Peyer's patch (tissue), 4 donors: Measurements from ENCODE around the gene SMIM24. TPM values are rescaled to one million over a fixed set of nuclear protein-coding genes. Genes with fewer than 3 reads are reported as not detected.
A peak's percentile ranks its signal among the peaks of the same experiment; 100 is the strongest.
"Not testable (repeated sequence)": the region's sequence is repeated elsewhere in the genome, so short reads cannot be mapped to it uniquely, and the experiment has no call there.

ENCODE experiments used
- DNase-seq, 3 donors: peaks; one replicate each; pipeline ENCODE4 v3.0.0-alpha.2; 2017 to 2019
- H3K27ac ChIP-seq, 4 donors: fragments of 200-600 bp; sonication (generic); one replicate each; pipeline ENCODE4 v1.5.1; 2016 to 2019
- H3K27me3 ChIP-seq, 2 donors: fragments of 200-600 bp; sonication (generic); one replicate each; pipeline ENCODE4 v1.5.1; 2019
- H3K36me3 ChIP-seq, 3 donors: fragments of 200-600 bp; sonication (generic); one replicate each; pipeline ENCODE4 v1.5.1; 2016 to 2019
- H3K4me1 ChIP-seq, 4 donors: fragments of 200-600 bp; sonication (generic); one replicate each; pipeline ENCODE4 v1.5.1; 2016 to 2019
- H3K4me3 ChIP-seq, 4 donors: fragments of 200-600 bp; sonication (generic); 1 replicate in 3 of 4; 2 replicates in 1 of 4; pipeline ENCODE4 v1.5.1; 2016 to 2019; ENCODE audit warnings: mild to moderate bottlenecking in 1 of 4
- H3K9me3 ChIP-seq, 4 donors: fragments of 200-600 bp; sonication (generic); one replicate each; pipeline ENCODE4 v1.5.1; 2016 to 2019; ENCODE audit warnings: mild to moderate bottlenecking in 1 of 4
- POLR2A ChIP-seq, 2 donors: fragments of 450-650 bp; IDR thresholded peaks; one replicate each; pipeline ENCODE4 v1.5.1; 2017; ENCODE audit warnings: antibody characterized with exemption in 2 of 2, mild to moderate bottlenecking in 2 of 2, moderate library complexity in 2 of 2
- total RNA-seq, 4 donors: library from RNA; depleted of rRNA; stranded (reverse); fragments of >200 nt; gene quantifications; one replicate each; pipeline ENCODE4 v1.1.0, GENCODE V29; 2016
- TF ChIP-seq, protein P1 (sequence below), 6 experiments: fragments of 450-650 bp in 4 of 6; fragments of 200-600 bp in 2 of 6; sonication (generic) in 1 of 6; IDR thresholded peaks; one replicate each; pipeline ENCODE4 v1.5.1; 2017 to 2019; ENCODE audit warnings: antibody characterized with exemption in 6 of 6, mild to moderate bottlenecking in 3 of 6, moderate library complexity in 1 of 6

The SMIM24 gene
- total RNA-seq, 4 donors from 2014 or later = 75.9 to 1,153 (median 771) TPM

DNA sequence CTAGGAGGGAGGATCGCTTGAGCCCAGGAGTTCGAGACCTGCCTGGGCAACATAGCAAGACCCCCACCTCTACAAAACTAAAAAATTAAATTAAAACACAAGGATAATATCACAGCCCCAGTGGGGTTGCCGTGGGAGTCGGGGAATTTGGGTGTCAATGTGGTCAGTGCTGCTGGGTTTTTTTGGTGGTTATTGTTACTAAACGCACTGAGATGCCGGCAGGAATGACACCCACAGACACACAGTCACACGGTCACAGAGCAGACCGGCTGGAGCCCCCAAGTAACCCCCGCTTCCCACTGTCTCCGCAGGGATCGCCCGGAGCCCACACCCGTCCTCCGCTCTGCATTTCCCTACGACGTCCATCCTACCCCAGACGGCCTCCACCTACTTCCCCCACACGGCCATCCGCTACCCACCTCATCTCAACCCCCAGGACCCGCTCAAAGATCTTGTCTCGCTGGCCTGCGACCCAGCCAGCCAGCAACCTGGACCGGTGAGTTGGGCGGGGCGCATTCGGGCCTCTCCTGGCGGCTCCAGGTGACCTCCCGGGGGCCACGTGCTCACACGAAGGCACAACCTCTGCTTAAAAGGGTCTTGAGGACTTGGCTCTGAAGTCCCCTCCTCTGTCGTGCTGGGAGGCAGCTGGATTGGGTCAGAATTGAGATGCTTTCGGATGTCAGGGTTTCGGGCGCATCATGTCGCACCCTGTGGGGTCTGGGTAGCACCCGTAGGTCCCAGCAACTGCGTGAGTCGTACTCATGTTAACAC is 28.0 kb downstream of the SMIM24 start:
- H3K36me3 ChIP-seq = peaks cover 0 to 76% (median 0%) of the 10 kb centered on the region in 3 donors
- TF ChIP-seq POLR2A (IDR thresholded peaks at IDR 0.05) = no peak
- TF ChIP-seq, protein P1, sequence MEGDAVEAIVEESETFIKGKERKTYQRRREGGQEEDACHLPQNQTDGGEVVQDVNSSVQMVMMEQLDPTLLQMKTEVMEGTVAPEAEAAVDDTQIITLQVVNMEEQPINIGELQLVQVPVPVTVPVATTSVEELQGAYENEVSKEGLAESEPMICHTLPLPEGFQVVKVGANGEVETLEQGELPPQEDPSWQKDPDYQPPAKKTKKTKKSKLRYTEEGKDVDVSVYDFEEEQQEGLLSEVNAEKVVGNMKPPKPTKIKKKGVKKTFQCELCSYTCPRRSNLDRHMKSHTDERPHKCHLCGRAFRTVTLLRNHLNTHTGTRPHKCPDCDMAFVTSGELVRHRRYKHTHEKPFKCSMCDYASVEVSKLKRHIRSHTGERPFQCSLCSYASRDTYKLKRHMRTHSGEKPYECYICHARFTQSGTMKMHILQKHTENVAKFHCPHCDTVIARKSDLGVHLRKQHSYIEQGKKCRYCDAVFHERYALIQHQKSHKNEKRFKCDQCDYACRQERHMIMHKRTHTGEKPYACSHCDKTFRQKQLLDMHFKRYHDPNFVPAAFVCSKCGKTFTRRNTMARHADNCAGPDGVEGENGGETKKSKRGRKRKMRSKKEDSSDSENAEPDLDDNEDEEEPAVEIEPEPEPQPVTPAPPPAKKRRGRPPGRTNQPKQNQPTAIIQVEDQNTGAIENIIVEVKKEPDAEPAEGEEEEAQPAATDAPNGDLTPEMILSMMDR (IDR thresholded peaks at IDR 0.05) = no peak
- H3K9me3 ChIP-seq = no peaks in the 10 kb centered on the region
- DNase-seq = no peak
- peaks cover 0 to 11% (median 0%) of the 10 kb centered on the region in 4 donors for H3K4me1 ChIP-seq
- no peaks in the 10 kb centered on the region for H3K27me3 ChIP-seq
- no peak overlapping the region for H3K4me3 ChIP-seq
- H3K27ac ChIP-seq = peak overlapping the region in 1 of 4 donors; percentile 26

DNA sequence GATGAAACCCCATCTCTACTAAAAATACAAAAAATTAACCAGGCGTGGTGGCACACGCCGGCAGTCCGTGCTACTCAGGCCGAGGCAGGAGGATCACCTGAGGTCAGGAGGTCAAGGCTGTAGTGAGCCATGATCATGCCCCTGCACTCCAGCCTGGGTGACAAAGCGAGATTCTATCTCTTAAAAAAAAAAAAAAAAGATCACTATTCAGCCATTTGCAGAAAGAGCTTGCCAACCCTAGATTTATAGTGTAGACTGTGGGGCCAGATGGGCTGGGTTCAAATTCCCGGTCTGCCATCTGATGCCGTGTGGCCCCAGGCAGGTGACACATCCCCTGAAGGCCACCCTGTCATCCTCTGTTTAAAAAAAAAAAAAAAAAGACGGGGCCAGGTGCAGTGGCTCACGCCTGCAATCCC is 28.9 kb downstream of the SMIM24 start:
- no peak for TF ChIP-seq POLR2A (IDR thresholded peaks at IDR 0.05)
- TF ChIP-seq, protein P1 (IDR thresholded peaks at IDR 0.05) = no peak
- Histone ChIP-seq H3K9me3 (no peaks in the 10 kb centered on the region), H3K4me1 (peaks cover 0 to 2% (median 0%) of the 10 kb centered on the region in 4 donors), H3K27ac (peak overlapping the region in 3 of 4 donors; percentile 27 to 84 (median 59)), H3K36me3 (peaks cover 0 to 69% (median 0%) of the 10 kb centered on the region in 3 donors), H3K4me3 (no peak overlapping the region), H3K27me3 (no peaks in the 10 kb centered on the region)
- no peak for DNase-seq

DNA sequence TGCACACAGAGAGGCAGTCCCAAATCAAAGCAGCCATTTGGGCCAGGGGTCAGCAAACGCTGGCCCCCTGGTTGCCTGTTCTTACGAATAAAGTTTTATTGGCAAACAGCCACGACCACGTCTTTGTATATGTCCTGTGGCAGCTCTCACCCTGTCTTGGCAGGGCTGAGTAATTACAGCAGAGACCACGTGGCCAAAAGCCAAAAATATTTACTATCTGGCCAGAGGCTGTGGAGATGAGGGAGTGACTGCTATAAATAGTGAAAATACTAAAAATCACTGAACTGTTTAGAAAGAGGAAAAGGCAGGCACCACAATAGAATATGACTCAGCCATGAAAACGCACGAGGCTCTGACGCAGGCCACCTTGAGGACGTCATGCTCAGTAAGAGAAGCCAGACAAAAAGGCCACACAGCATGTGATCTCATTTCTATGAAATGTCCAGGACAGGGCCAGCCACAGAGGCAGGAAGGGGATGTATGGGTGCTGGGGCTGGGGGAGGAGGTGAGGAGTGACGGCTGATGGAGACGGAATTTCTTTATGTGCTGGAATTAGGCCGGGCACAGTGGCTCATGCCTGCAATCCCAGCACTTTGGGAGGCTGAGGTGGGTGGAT is 29.4 kb downstream of the SMIM24 start:
- H3K27me3 ChIP-seq = no peaks in the 10 kb centered on the region
- H3K4me3 ChIP-seq = no peak overlapping the region
- peak overlapping the region in 3 of 4 donors; percentile 27 to 84 (median 59) for H3K27ac ChIP-seq
- TF ChIP-seq, protein P1 (IDR thresholded peaks at IDR 0.05) = no peak
- TF ChIP-seq POLR2A (IDR thresholded peaks at IDR 0.05) = no peak
- no peaks in the 10 kb centered on the region for H3K4me1 ChIP-seq
- peak in 1 of 3 donors; percentile 71 for DNase-seq
- H3K36me3 ChIP-seq = peaks cover 0 to 68% (median 0%) of the 10 kb centered on the region in 3 donors
- no peaks in the 10 kb centered on the region for H3K9me3 ChIP-seq

DNA sequence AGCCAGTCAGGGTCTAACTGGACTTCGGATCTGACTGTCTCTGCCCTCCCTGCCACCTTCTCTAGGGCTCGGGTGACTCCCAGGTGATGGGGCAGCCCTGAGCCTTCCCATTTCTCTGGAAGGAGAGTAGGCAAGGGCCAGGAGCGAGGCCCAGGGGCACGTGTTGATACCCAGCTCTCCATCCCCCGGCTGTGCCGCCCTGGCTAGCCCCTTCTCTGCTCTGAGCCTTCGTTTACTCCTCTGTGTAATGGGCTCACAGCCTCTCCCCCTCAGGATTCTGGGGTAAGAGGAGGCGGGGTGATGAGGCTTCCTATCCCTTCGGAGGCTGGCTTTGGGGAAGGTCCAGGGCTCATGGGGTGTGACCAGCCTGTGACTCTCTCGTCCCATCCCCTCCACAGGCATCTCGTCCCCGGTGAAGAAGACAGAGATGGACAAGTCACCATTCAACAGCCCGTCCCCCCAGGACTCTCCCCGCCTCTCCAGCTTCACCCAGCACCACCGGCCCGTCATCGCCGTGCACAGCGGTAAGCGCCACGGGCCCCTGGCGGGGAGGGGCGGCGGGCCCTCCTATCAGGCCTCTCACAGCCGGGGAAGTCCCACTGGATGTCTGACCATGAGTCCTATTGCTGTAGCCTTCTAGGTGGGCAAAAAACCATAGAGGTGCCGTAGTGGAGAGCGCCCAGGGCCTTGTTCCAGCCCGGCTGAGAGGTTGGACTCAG is 31.6 kb downstream of the SMIM24 start:
- Histone ChIP-seq H3K4me1 (peaks cover 0 to 13% (median 0%) of the 10 kb centered on the region in 4 donors), H3K27ac (peak overlapping the region in 1 of 4 donors; percentile 19), H3K36me3 (peaks cover 0 to 63% (median 0%) of the 10 kb centered on the region in 3 donors), H3K27me3 (no peaks in the 10 kb centered on the region), H3K9me3 (no peaks in the 10 kb centered on the region), H3K4me3 (no peak overlapping the region)
- no peak for DNase-seq
- no peak for TF ChIP-seq POLR2A (IDR thresholded peaks at IDR 0.05)
- TF ChIP-seq, protein P1 (IDR thresholded peaks at IDR 0.05) = no peak

DNA sequence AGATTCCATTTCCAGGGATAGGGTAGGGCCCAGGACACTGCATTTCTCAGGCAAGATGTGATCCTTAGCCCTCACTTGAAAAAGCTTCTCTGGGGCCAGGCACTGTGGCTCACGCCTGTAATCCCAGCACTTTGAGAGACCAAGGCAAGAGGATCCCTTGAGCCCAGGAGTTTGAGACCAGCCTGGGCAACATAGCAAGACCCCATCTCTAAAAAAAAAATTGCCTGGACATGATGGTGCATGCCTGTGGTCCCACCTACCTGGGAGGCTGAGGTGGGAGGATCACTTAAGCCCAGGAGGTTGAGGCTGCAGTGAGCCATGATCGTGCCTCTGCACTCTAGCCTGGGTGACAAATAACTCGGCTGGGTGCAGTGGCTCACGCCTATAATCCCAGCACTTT is 33.7 kb downstream of the SMIM24 start:
- not testable (repeated sequence) for DNase-seq, H3K27me3 ChIP-seq, H3K9me3 ChIP-seq, H3K27ac ChIP-seq, H3K4me3 ChIP-seq
- H3K36me3 ChIP-seq = peaks cover 0 to 45% (median 0%) of the 10 kb centered on the region in 3 donors
- peaks cover 0 to 19% (median 0%) of the 10 kb centered on the region in 4 donors for H3K4me1 ChIP-seq
